Psoas muscle (tissue), 8 donors: Measurements from ENCODE around the gene DUSP11. TPM values are rescaled to one million over a fixed set of nuclear protein-coding genes. Genes with fewer than 3 reads are reported as not detected.
A peak's percentile ranks its signal among the peaks of the same experiment; 100 is the strongest.
"Not testable (repeated sequence)": the region's sequence is repeated elsewhere in the genome, so short reads cannot be mapped to it uniquely, and the experiment has no call there.

Source experiments
- ATAC-seq, 4 donors: fragments of 200-7000 bp; cut with Tn5 transposase; one replicate each; pipeline ENCODE4 v1.9.1; 2020; ENCODE audit warnings: moderate library complexity in 3 of 4, mild to moderate bottlenecking in 2 of 4
- DNase-seq, 2 donors: peaks; one replicate each; pipeline ENCODE4 v3.0.0-alpha.2; 2020
- H3K27ac ChIP-seq: fragments of 200-600 bp; one replicate; pipeline ENCODE4 v1.8.0; 2022
- H3K27me3 ChIP-seq, 3 donors: fragments of 200-600 bp in 1 of 3; one replicate each; pipeline versions ENCODE4 v1.6.1 to v1.8.0; 2013 to 2022; ENCODE audit warnings: low read length in 2 of 3, mild to moderate bottlenecking in 2 of 3, moderate library complexity in 1 of 3; ENCODE audit not compliant: insufficient read depth in 3 of 3
- H3K36me3 ChIP-seq, 2 donors: fragments of 200-600 bp in 1 of 2; one replicate each; pipeline versions ENCODE4 v1.6.1 to v1.8.0; 2013 to 2022; ENCODE audit warnings: low read depth in 1 of 2, mild to moderate bottlenecking in 1 of 2, moderate library complexity in 1 of 2; ENCODE audit not compliant: insufficient read depth in 1 of 2
- H3K4me1 ChIP-seq: fragments of 200-600 bp; one replicate; pipeline ENCODE4 v1.8.0; 2022
- H3K4me3 ChIP-seq: fragments of 200-600 bp; one replicate; pipeline ENCODE4 v1.8.0; 2022; ENCODE audit warnings: mild to moderate bottlenecking
- H3K9me3 ChIP-seq: fragments of 200-600 bp; one replicate; pipeline ENCODE4 v1.8.0; 2022
- CTCF ChIP-seq: fragments of 200-600 bp; IDR thresholded peaks from one replicate; pipeline ENCODE4 v1.8.0; 2022; ENCODE audit warnings: antibody characterized with exemption
- WGBS, 3 donors: extraction: QIAGEN DNeasy Blood & Tissue Kit; methylation state at CpG; one replicate each; pipeline versions ENCODE4 v1.1.6 to v1.1.7; 2013; 5-methylcytosine and 5-hydroxymethylcytosine counted together
- intact Hi-C, 2 donors: fragments of 100-400 bp; cut with DNase I; formaldehyde crosslinking; loops; one replicate each; pipeline versions ENCODE4 v1.11.0 to v1.14.2; 2022
- polyA plus RNA-seq, 3 donors: library from polyadenylated mRNA; stranded (reverse); fragments of 200-250 nt; gene quantifications; one replicate each; pipeline ENCODE4 v1.2.3, GENCODE V29; 2013
- total RNA-seq, 4 donors: library from RNA; stranded (reverse); fragmentation: NEBNext Ultra II Directional in 2 of 4; extraction: Animal tissue kit (Norgen Biotek cat#: 25700) in 2 of 4; gene quantifications; one replicate each; pipeline versions ENCODE4 v1.2.1 to v1.2.4, GENCODE V29; 2021 to 2023
- donor health status: healthy with polysubstance abuse.
- donor health status: DM: no; HTN: no; CAD: no; lungs with moderate emphysema.
- donor health status: Bipolar disorder and iron deficiency.
- donor health status: healthy.
- donor health status: DM: yes; HTN: yes; CAD: no.
- donor health status: DM: no; HTN: no; CAD: no.
- donor health status: DM: no; HTN: no; CAD: no.
- donor health status: DM: yes; HTN: yes; CAD: no.

DUSP11 gene
- total and polyA plus RNA-seq, 7 donors, result 8.9 to 21.4 (median 14.2) TPM

- H3K27me3 ChIP-seq, result no peaks in the 10 kb centered on the region
- ATAC-seq (no peak), DNase-seq (no peak)
- peaks cover 0 to 87% of the 10 kb centered on the region in 2 donors for H3K36me3 ChIP-seq
- TF ChIP-seq CTCF, result no peak
- 93 to 100% (median 94%) methylated on average over 2 of the region's 2 CpGs for WGBS, 3 donors
- intact Hi-C loops, result no loop called here
- H3K4me3 ChIP-seq, result no peak overlapping the region
- peaks cover 13% of the 10 kb centered on the region for H3K4me1 ChIP-seq
- H3K27ac ChIP-seq, result no peak overlapping the region
- H3K9me3 ChIP-seq, result no peaks in the 10 kb centered on the region
These were observed 20.0 kb downstream of the DUSP11 start for GRCh38 chr2:73759904-73760303.

GRCh38 chr2:73759285-73759764 is 20.6 kb downstream of the DUSP11 start:
- Histone ChIP-seq H3K27ac (no peak overlapping the region), H3K4me1 (peaks cover 13% of the 10 kb centered on the region), H3K9me3 (no peaks in the 10 kb centered on the region), H3K4me3 (no peak overlapping the region), H3K27me3 (no peaks in the 10 kb centered on the region), H3K36me3 (peaks cover 0 to 87% of the 10 kb centered on the region in 2 donors)
- intact Hi-C loops, result no loop called here
- 13 to 15% (median 14%) methylated on average over 3 of the region's 3 CpGs for WGBS, 3 donors
- peak in 2 of 4 donors; percentile 28 to 51 for ATAC-seq
- TF ChIP-seq CTCF, result no peak
- no peak for DNase-seq

- H3K4me1 ChIP-seq, DNase-seq, H3K27me3 ChIP-seq, intact Hi-C loops, H3K9me3 ChIP-seq, H3K27ac ChIP-seq, H3K4me3 ChIP-seq, ATAC-seq: not testable (repeated sequence)
- peaks cover 0 to 66% of the 10 kb centered on the region in 2 donors for H3K36me3 ChIP-seq
- WGBS, 3 donors, result 84 to 99% (median 98%) methylated on average over 7 of the region's 7 CpGs
These were observed 25.6 kb downstream of the DUSP11 start for GRCh38 chr2:73754332-73754731.

DNA sequence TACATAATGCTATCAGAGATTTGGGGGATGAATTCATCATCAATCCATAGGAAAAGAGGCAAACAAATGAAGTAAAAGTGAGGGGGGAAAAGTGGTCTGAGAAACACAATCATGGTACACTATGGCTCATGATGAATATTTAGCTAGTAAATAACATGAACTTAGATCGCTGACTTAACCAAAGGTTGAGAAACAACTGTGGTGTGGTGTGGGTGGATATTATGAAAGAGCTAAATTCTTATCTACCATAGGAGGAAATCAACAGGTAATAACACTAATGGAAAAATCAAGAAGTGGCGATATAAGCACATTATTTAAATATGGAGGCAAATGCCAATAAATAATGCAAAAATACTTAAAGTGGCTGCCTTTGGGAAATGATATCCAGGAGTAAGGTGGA is 30.6 kb downstream of the DUSP11 start:
- H3K27ac ChIP-seq, result no peak overlapping the region
- no peaks in the 10 kb centered on the region for H3K9me3 ChIP-seq
- no peaks in the 10 kb centered on the region for H3K4me1 ChIP-seq
- H3K27me3 ChIP-seq, result no peaks in the 10 kb centered on the region
- no peak for DNase-seq
- intact Hi-C loops, result no loop called here
- no peak for TF ChIP-seq CTCF
- 90 to 96% (median 93%) methylated on average over 2 of the region's 2 CpGs for WGBS, 3 donors
- ATAC-seq, result no peak
- H3K4me3 ChIP-seq, result no peak overlapping the region
- peaks cover 0 to 52% of the 10 kb centered on the region in 2 donors for H3K36me3 ChIP-seq

- ATAC-seq (no peak), DNase-seq (no peak)
- H3K9me3 ChIP-seq, result no peaks in the 10 kb centered on the region
- no peak overlapping the region for H3K27ac ChIP-seq
- peaks cover 0 to 38% of the 10 kb centered on the region in 2 donors for H3K36me3 ChIP-seq
- no peaks in the 10 kb centered on the region for H3K4me1 ChIP-seq
- no peak for TF ChIP-seq CTCF
- intact Hi-C loops, result no loop called here
- H3K4me3 ChIP-seq, result no peak overlapping the region
- no peaks in the 10 kb centered on the region for H3K27me3 ChIP-seq
- 87 to 88% (median 87%) methylated on average over 3 of the region's 3 CpGs for WGBS, 3 donors
These were observed 33.1 kb downstream of the DUSP11 start for GRCh38 chr2:73746877-73747208.
